HCT116 (cell line): ENCODE results near the gene SPESP1. TPM values are rescaled to one million over a fixed set of nuclear protein-coding genes. Genes with fewer than 3 reads are reported as not detected.

Experiments used
- ATAC-seq: fragments of 200-7000 bp; cut with Tn5 transposase; 2 replicates; pipeline ENCODE4 v1.9.1; 2020; ENCODE audit warnings: mild to moderate bottlenecking, moderate library complexity
- BruUV-seq: library from RNA; stranded (reverse); fragments of 400-500 nt; replicated peaks from 2 replicates; lab custom pipeline; 2021; lab: Mats Ljungman, UMichigan
- CTCF ChIA-PET: fragments of 300-600 bp; sonication (Branson Sonifier 250); formaldehyde crosslinking; loops from one replicate; lab custom pipeline; 2021; ENCODE audit warnings: antibody characterized with exemption; lab: Charles Lee
- POLR2A ChIA-PET: fragments of 300-600, 350-600 bp; sonication (Branson Sonifier 250); formaldehyde crosslinking; loops from one replicate; lab custom pipeline; 2021; ENCODE audit warnings: antibody characterized with exemption; lab: Charles Lee
- RAD21 ChIA-PET, 2 experiments: fragments of 300-600 bp; sonication (Branson Sonifier 250); formaldehyde crosslinking; loops; one replicate each; lab custom pipeline; 2023; ENCODE audit warnings: low total read pairs in 2 of 2; ENCODE audit not compliant: uncharacterized antibody in 2 of 2, unreplicated experiment in 2 of 2, low non-redundant PET in 1 of 2; lab: Charles Lee
- DNase-seq: peaks from one replicate; pipeline ENCODE4 v3.0.0-alpha.2; 2010; ENCODE audit warnings: low read depth, low spot score
- H2AFZ ChIP-seq: fragments of 200-600 bp; shearing (Covaris generic), sonication (generic); 2 replicates; pipeline ENCODE4 v1.6.1; 2017; ENCODE audit warnings: low read depth, mixed run types, mixed read lengths, antibody characterized with exemption, low read length; ENCODE audit not compliant: poor library complexity, severe bottlenecking
- H3K27ac ChIP-seq: 2 replicates; pipeline ENCODE4 v1.5.1; 2012; ENCODE audit warnings: low read depth, low read length
- H3K27me3 ChIP-seq: fragments of 200-600 bp; sonication (generic); 2 replicates; pipeline ENCODE4 v1.6.1; 2016; ENCODE audit warnings: mixed run types, low read length, mixed read lengths; ENCODE audit not compliant: insufficient read depth
- H3K36me3 ChIP-seq, 2 experiments: fragments of 200-500 bp in 1 of 2; fragments of 200-600 bp in 1 of 2; sonication (Bioruptor generic) in 1 of 2; sonication (generic) in 1 of 2; 2 replicates each; pipeline versions ENCODE4 v1.5.1 to v1.6.1; 2014 to 2016; ENCODE audit warnings: low read length in 2 of 2, inconsistent platforms in 1 of 2, mixed read lengths in 1 of 2, mixed run types in 1 of 2; ENCODE audit not compliant: insufficient read depth in 2 of 2, control insufficient read depth in 1 of 2
- H3K4me1 ChIP-seq, 2 experiments: fragments of 200-600 bp in 1 of 2; sonication (generic) in 1 of 2; 2 replicates each; pipeline versions ENCODE4 v1.5.1 to v1.6.1; 2012 to 2017; ENCODE audit warnings: low read length in 2 of 2, inconsistent platforms in 1 of 2, mild to moderate bottlenecking in 1 of 2, mixed read lengths in 1 of 2, mixed run types in 1 of 2, moderate library complexity in 1 of 2; ENCODE audit not compliant: insufficient read depth in 2 of 2, control insufficient read depth in 1 of 2
- H3K4me2 ChIP-seq: fragments of 200-600 bp; sonication (generic); 2 replicates; pipeline ENCODE4 v1.6.1; 2017; ENCODE audit warnings: mixed run types, low read length, mixed read lengths
- H3K4me3 ChIP-seq, 2 experiments: fragments of 200-600 bp in 1 of 2; sonication (generic) in 1 of 2; replicated peaks in 1 of 2; 2 replicates each; pipeline ENCODE4 v1.5.1; 2011 to 2016; ENCODE audit warnings: low read length in 2 of 2, control low read depth in 1 of 2, low read depth in 1 of 2, mild to moderate bottlenecking in 1 of 2, mixed read lengths in 1 of 2, mixed run types in 1 of 2
- H3K79me2 ChIP-seq: fragments of 200-600 bp; sonication (generic); 2 replicates; pipeline ENCODE4 v1.6.1; 2017; ENCODE audit warnings: mild to moderate bottlenecking, mixed run types, low read length, moderate library complexity, mixed read lengths; ENCODE audit not compliant: insufficient read depth
- H3K9ac ChIP-seq: fragments of 200-600 bp; sonication (generic); 2 replicates; pipeline ENCODE4 v1.6.1; 2016; ENCODE audit warnings: low read length, mixed read lengths
- H3K9me2 ChIP-seq: fragments of 200-600 bp; sonication (generic), shearing (Covaris generic); 2 replicates; pipeline ENCODE4 v1.6.1; 2017; ENCODE audit warnings: mixed run types, mild to moderate bottlenecking, moderate library complexity; ENCODE audit not compliant: insufficient read depth
- H3K9me3 ChIP-seq, 2 experiments: fragments of 200-500 bp in 1 of 2; fragments of 200-600 bp in 1 of 2; sonication (Bioruptor generic) in 1 of 2; sonication (generic) in 1 of 2; 2 replicates each; pipeline ENCODE4 v1.6.1; 2014 to 2017; ENCODE audit warnings: low read length in 2 of 2, mixed read lengths in 2 of 2, inconsistent platforms in 1 of 2, low read depth in 1 of 2, mild to moderate bottlenecking in 1 of 2, mixed run types in 1 of 2, moderate library complexity in 1 of 2; ENCODE audit not compliant: control insufficient read depth in 1 of 2, insufficient read depth in 1 of 2
- H4K20me1 ChIP-seq: fragments of 200-600 bp; sonication (generic), shearing (Covaris generic); 2 replicates; pipeline ENCODE4 v1.6.1; 2017; ENCODE audit warnings: mixed run types, mild to moderate bottlenecking, moderate library complexity; ENCODE audit not compliant: insufficient read depth
- ATF3 ChIP-seq: IDR thresholded peaks from 2 replicates; pipeline ENCODE4 v1.6.1; 2012
- CBX3 ChIP-seq: IDR thresholded peaks from 2 replicates; pipeline ENCODE4 v1.6.1; 2012; ENCODE audit warnings: low read depth
- CEBPB ChIP-seq: IDR thresholded peaks from 2 replicates; pipeline ENCODE4 v1.6.1; 2012; ENCODE audit warnings: low read depth
- EZH2 ChIP-seq: fragments of 200-600 bp; sonication (generic); IDR thresholded peaks from 2 replicates; pipeline ENCODE4 v1.6.1; 2017; ENCODE audit warnings: antibody characterized with exemption, mixed run types
- EZH2phosphoT487 ChIP-seq: fragments of 200-600 bp; IDR thresholded peaks from 2 replicates; pipeline ENCODE4 v1.6.1; 2018; ENCODE audit warnings: antibody characterized with exemption, borderline replicate concordance
- JUND ChIP-seq: IDR thresholded peaks from 2 replicates; pipeline ENCODE4 v1.6.1; 2012
- RAD21 ChIP-seq: IDR thresholded peaks from 2 replicates; pipeline ENCODE4 v1.6.1; 2012; ENCODE audit warnings: low read depth, mild to moderate bottlenecking
- REST ChIP-seq: IDR thresholded peaks from 2 replicates; pipeline ENCODE4 v1.6.1; 2012; ENCODE audit warnings: low read depth
- SIN3A ChIP-seq: IDR thresholded peaks from 2 replicates; pipeline ENCODE4 v1.6.1; 2012; ENCODE audit warnings: low read depth
- SP1 ChIP-seq: IDR thresholded peaks from 2 replicates; pipeline ENCODE4 v1.6.1; 2012; ENCODE audit warnings: low read depth
- SRF ChIP-seq: IDR thresholded peaks from 2 replicates; pipeline ENCODE4 v1.6.1; 2012; ENCODE audit warnings: low read depth
- YY1 ChIP-seq: IDR thresholded peaks from 2 replicates; pipeline ENCODE4 v1.6.1; 2011; ENCODE audit warnings: low read length, low read depth, moderate library complexity, mild to moderate bottlenecking; ENCODE audit not compliant: insufficient replicate concordance; ENCODE audit errors: extremely low read depth
- ZFX ChIP-seq: fragments of 450-650 bp; IDR thresholded peaks from 2 replicates; pipeline ENCODE4 v1.6.1; 2017
- intact Hi-C: fragments of 100-400 bp; cut with micrococcal nuclease; formaldehyde crosslinking; loops from 2 replicates; pipeline ENCODE4 v1.10.0; 2022
- total RNA-seq: library from RNA; stranded (reverse); gene quantifications from one replicate; pipeline ENCODE4 v1.2.1, GENCODE V29; 2021; ENCODE audit not compliant: unreplicated experiment
- TF ChIP-seq, protein P1 (sequence below): IDR thresholded peaks from 2 replicates; pipeline ENCODE4 v1.6.1; 2012
- TF ChIP-seq, protein P2 (sequence below), 3 experiments: fragments of 200-600 bp in 1 of 3; sonication (generic) in 1 of 3; IDR thresholded peaks in 2 of 3; conservative IDR thresholded peaks in 1 of 3; 2 replicates each; pipeline ENCODE4 v1.5.1; 2012 to 2017; ENCODE audit warnings: low read depth in 2 of 3, low read length in 2 of 3, antibody characterized with exemption in 1 of 3, borderline replicate concordance in 1 of 3, control low read depth in 1 of 3, mild to moderate bottlenecking in 1 of 3, mixed read lengths in 1 of 3, mixed run types in 1 of 3, moderate library complexity in 1 of 3; ENCODE audit not compliant: insufficient read depth in 1 of 3

The SPESP1 gene
- total RNA-seq, 1 experiment from 2014 or later = not detected

DNA sequence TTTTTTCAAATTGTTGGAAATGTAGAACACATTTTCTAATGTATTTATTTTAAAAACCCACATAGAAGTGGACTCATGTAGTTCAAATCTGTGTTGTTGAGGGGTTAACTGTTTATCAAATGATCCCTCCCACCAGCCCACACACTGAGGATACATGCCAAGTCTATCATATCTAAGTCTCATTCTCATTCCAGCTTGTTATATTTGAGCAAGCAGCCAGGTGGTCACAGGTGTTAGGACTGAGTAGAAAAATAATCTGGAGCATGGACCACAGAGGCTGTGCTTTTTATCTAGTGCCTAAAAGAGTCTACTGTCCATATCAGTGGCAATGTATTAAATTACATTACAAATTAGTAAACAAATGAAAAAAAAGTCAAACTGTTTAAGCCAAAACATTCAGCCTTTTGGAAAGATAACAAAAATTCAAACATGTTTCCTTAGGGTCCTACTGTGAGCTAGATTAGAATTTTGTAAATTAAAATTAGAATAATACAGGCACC is 20.7 kb upstream of the SPESP1 start:
- Histone ChIP-seq H3K27ac (no peak overlapping the region), H3K36me3 (no peaks in the 10 kb centered on the region), H3K4me2 (no peak overlapping the region), H3K27me3 (no peaks in the 10 kb centered on the region), H3K9me3 (no peaks in the 10 kb centered on the region), H4K20me1 (no peaks in the 10 kb centered on the region), H2AFZ (no peak overlapping the region), H3K9me2 (no peaks in the 10 kb centered on the region), H3K4me3 (no peak overlapping the region), H3K9ac (no peak overlapping the region), H3K4me1 (no peaks in the 10 kb centered on the region), H3K79me2 (no peaks in the 10 kb centered on the region)
- DNase-seq (no peak), ATAC-seq (no peak)
- POLR2A ChIA-PET = no interaction called here
- RAD21 ChIA-PET = no interaction called here
- intact Hi-C loops = no loop called here
- TF ChIP-seq JUND (no peak), RAD21 (no peak), ZFX (no peak), SIN3A (no peak), ATF3 (no peak)
- CTCF ChIA-PET = interaction anchor here (1.1 kb wide), 1 partner anchor 34 kb away, joined by 3 read pairs; no protein-coding TSS in a partner anchor
- BruUV-seq = no TSS peak

GRCh38 chr15:68910341-68910740 is 20.0 kb upstream of the SPESP1 start:
- DNase-seq (no peak), ATAC-seq (no peak)
- H3K36me3 ChIP-seq = no peaks in the 10 kb centered on the region
- no peaks in the 10 kb centered on the region for H4K20me1 ChIP-seq
- no peak overlapping the region for H3K4me3 ChIP-seq
- no peak overlapping the region for H3K27ac ChIP-seq
- no peaks in the 10 kb centered on the region for H3K4me1 ChIP-seq
- H3K9me3 ChIP-seq = no peaks in the 10 kb centered on the region
- intact Hi-C loops = no loop called here
- no peak overlapping the region for H3K4me2 ChIP-seq
- RAD21 ChIA-PET = no interaction called here
- no peak overlapping the region for H2AFZ ChIP-seq
- H3K79me2 ChIP-seq = no peaks in the 10 kb centered on the region
- CTCF ChIA-PET = interaction anchor here (1.1 kb wide), 1 partner anchor 15 kb away, joined by 4 read pairs; no protein-coding TSS in a partner anchor
- H3K9me2 ChIP-seq = no peaks in the 10 kb centered on the region
- no peaks in the 10 kb centered on the region for H3K27me3 ChIP-seq
- no peak overlapping the region for H3K9ac ChIP-seq
- POLR2A ChIA-PET = no interaction called here
- no TSS peak for BruUV-seq
- TF ChIP-seq ATF3 (no peak), EZH2 (no peak), SIN3A (no peak), SRF (no peak), CEBPB (no peak), REST (no peak), CBX3 (no peak), EZH2phosphoT487 (no peak), SP1 (no peak), YY1 (no peak)
- TF ChIP-seq, protein P1, sequence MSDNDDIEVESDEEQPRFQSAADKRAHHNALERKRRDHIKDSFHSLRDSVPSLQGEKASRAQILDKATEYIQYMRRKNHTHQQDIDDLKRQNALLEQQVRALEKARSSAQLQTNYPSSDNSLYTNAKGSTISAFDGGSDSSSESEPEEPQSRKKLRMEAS = no peak
- TF ChIP-seq, protein P2, sequence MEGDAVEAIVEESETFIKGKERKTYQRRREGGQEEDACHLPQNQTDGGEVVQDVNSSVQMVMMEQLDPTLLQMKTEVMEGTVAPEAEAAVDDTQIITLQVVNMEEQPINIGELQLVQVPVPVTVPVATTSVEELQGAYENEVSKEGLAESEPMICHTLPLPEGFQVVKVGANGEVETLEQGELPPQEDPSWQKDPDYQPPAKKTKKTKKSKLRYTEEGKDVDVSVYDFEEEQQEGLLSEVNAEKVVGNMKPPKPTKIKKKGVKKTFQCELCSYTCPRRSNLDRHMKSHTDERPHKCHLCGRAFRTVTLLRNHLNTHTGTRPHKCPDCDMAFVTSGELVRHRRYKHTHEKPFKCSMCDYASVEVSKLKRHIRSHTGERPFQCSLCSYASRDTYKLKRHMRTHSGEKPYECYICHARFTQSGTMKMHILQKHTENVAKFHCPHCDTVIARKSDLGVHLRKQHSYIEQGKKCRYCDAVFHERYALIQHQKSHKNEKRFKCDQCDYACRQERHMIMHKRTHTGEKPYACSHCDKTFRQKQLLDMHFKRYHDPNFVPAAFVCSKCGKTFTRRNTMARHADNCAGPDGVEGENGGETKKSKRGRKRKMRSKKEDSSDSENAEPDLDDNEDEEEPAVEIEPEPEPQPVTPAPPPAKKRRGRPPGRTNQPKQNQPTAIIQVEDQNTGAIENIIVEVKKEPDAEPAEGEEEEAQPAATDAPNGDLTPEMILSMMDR (IDR thresholded peaks at IDR 0.05 in 2 of 3, conservative IDR thresholded peaks at IDR 0.05 in 1 of 3; ENCODE audit: borderline replicate concordance in 1 of 3, insufficient read depth in 1 of 3, low read depth in 2 of 3, low read length in 2 of 3) = no peak
